Epithelial cell of esophagus (primary cell): ENCODE data around the gene RPL10A.
A peak's percentile ranks its signal among the peaks of the same experiment; 100 is the strongest.

Experiments used
- DNase-seq: peaks from one replicate; pipeline ENCODE4 v3.0.0; 2010; ENCODE audit warnings: low read depth
- H3K4me3 ChIP-seq: 2 replicates; pipeline ENCODE4 v1.5.1; 2011; ENCODE audit warnings: mild to moderate bottlenecking, low read length, control low read depth
- CTCF ChIP-seq: IDR thresholded peaks from 2 replicates; pipeline ENCODE4 v1.5.1; 2011; ENCODE audit warnings: low read depth, mild to moderate bottlenecking, low read length, control low read depth, inconsistent platforms; ENCODE audit not compliant: insufficient read depth; ENCODE audit errors: missing control alignments

RPL10A gene

GRCh38 chr6:35468181-35468979 is at the start of gene RPL10A:
Gene RPL10A (plus strand): TSS chr6:35468401. CDS start chr6:35468435, 34 bp downstream.
- H3K4me3 ChIP-seq, result peak within 1 kb of the TSS; percentile 94
- peak; percentile 95 for DNase-seq
- peak; percentile 92 for TF ChIP-seq CTCF

GRCh38 chr6:35419417-35419816 is 48.8 kb upstream of the RPL10A start:
- no peak overlapping the region for H3K4me3 ChIP-seq
- peak; percentile 9 for TF ChIP-seq CTCF
- DNase-seq, result no peak

- H3K4me3 ChIP-seq, result no peak overlapping the region
- DNase-seq, result no peak
- no peak for TF ChIP-seq CTCF
These were observed 48.2 kb upstream of the RPL10A start for GRCh38 chr6:35419961-35420360.

- no peak overlapping the region for H3K4me3 ChIP-seq
- TF ChIP-seq CTCF, result no peak
- DNase-seq, result peak; percentile 62
These were observed 42.9 kb upstream of the RPL10A start for GRCh38 chr6:35425284-35425683.

- no peak overlapping the region for H3K4me3 ChIP-seq
- no peak for TF ChIP-seq CTCF
- no peak for DNase-seq
These were observed 42.1 kb upstream of the RPL10A start for GRCh38 chr6:35426074-35426473.

- no peak for TF ChIP-seq CTCF
- H3K4me3 ChIP-seq, result no peak overlapping the region
- DNase-seq, result no peak
These were observed 40.8 kb upstream of the RPL10A start for GRCh38 chr6:35427435-35427834.

- DNase-seq, result peak; percentile 67
- TF ChIP-seq CTCF, result no peak
- no peak overlapping the region for H3K4me3 ChIP-seq
These were observed 40.3 kb upstream of the RPL10A start for GRCh38 chr6:35427851-35428321.
